GM23338 (cell line): Measurements from ENCODE around the gene MYO1G. TPM values are rescaled to one million over a fixed set of nuclear protein-coding genes. Genes with fewer than 3 reads are reported as not detected.

Experiments used
- ATAC-seq: fragments of 200-7000 bp; cut with Tn5 transposase; 3 replicates; pipeline ENCODE4 v1.9.1; 2020
- DNase-seq: peaks from one replicate; pipeline ENCODE4 v3.0.0-alpha.2; 2015; ENCODE audit warnings: low spot score
- H2AFZ ChIP-seq: fragments of 200-600 bp; sonication (generic); 2 replicates; pipeline ENCODE4 v1.8.0; 2016; ENCODE audit warnings: antibody characterized with exemption, mild to moderate bottlenecking, moderate library complexity
- H3F3A ChIP-seq: fragments of 200-600 bp; sonication (generic); replicated peaks from 2 replicates; pipeline ENCODE4 v1.8.0; 2017; ENCODE audit warnings: antibody characterized with exemption, mixed run types, low read depth
- H3K27ac ChIP-seq: fragments of 200-600 bp; sonication (generic); 2 replicates; pipeline ENCODE4 v1.6.1; 2016; ENCODE audit warnings: low read depth
- H3K27me3 ChIP-seq: fragments of 200-600 bp; sonication (generic); 2 replicates; pipeline ENCODE4 v1.8.0; 2016; ENCODE audit warnings: mild to moderate bottlenecking, mixed run types, moderate library complexity; ENCODE audit not compliant: insufficient read depth
- H3K36me3 ChIP-seq: fragments of 200-600 bp; sonication (generic); 2 replicates; pipeline ENCODE4 v1.8.0; 2016; ENCODE audit warnings: mild to moderate bottlenecking; ENCODE audit not compliant: insufficient read depth
- H3K4me1 ChIP-seq: fragments of 200-600 bp; sonication (generic); 2 replicates; pipeline ENCODE4 v1.8.0; 2016; ENCODE audit warnings: mild to moderate bottlenecking, moderate library complexity; ENCODE audit not compliant: insufficient read depth
- H3K4me2 ChIP-seq: fragments of 200-600 bp; sonication (generic); 2 replicates; pipeline ENCODE4 v1.7.1; 2017; ENCODE audit warnings: mixed run types
- H3K4me3 ChIP-seq: fragments of 200-600 bp; sonication (generic); 2 replicates; pipeline ENCODE4 v1.6.1; 2016; ENCODE audit warnings: mixed run types
- H3K79me2 ChIP-seq: fragments of 200-600 bp; sonication (generic); replicated peaks from 2 replicates; pipeline ENCODE4 v1.8.0; 2017; ENCODE audit warnings: mild to moderate bottlenecking; ENCODE audit not compliant: insufficient read depth
- H3K9me2 ChIP-seq: fragments of 200-600 bp; sonication (generic); 2 replicates; pipeline ENCODE4 v1.8.0; 2017; ENCODE audit not compliant: insufficient read depth
- H4K20me1 ChIP-seq: fragments of 200-600 bp; sonication (generic); replicated peaks from 2 replicates; pipeline ENCODE4 v1.8.0; 2017; ENCODE audit warnings: mild to moderate bottlenecking; ENCODE audit not compliant: insufficient read depth
- H3K27ac Mint-ChIP-seq: 2 replicates; pipeline ENCODE4 v1.8.0; 2020; ENCODE audit warnings: inconsistent platforms, mild to moderate bottlenecking, moderate library complexity, mixed read lengths
- H3K27me3 Mint-ChIP-seq: 3 replicates; pipeline ENCODE4 v1.8.0; 2022; ENCODE audit warnings: low read depth, mild to moderate bottlenecking, moderate library complexity, mixed read lengths, inconsistent platforms; ENCODE audit not compliant: insufficient read depth, poor library complexity
- H3K36me3 Mint-ChIP-seq: 3 replicates; pipeline ENCODE4 v1.8.0; 2021; ENCODE audit warnings: low read depth, mild to moderate bottlenecking, inconsistent platforms, moderate library complexity, mixed read lengths
- H3K4me1 Mint-ChIP-seq: 3 replicates; pipeline ENCODE4 v1.8.0; 2020; ENCODE audit warnings: mild to moderate bottlenecking, inconsistent platforms, mixed read lengths
- H3K4me3 Mint-ChIP-seq: 3 replicates; pipeline ENCODE4 v1.8.0; 2021; ENCODE audit warnings: moderate library complexity, mild to moderate bottlenecking, inconsistent platforms, mixed read lengths
- H3K9me3 Mint-ChIP-seq: 3 replicates; pipeline ENCODE4 v1.8.0; 2020; ENCODE audit warnings: moderate library complexity, mild to moderate bottlenecking, inconsistent platforms, mixed read lengths
- NANOG ChIP-seq: IDR thresholded peaks from 2 replicates; pipeline ENCODE4 v1.6.1; 2016; ENCODE audit warnings: antibody characterized with exemption, borderline replicate concordance
- ZNF462 ChIP-seq: fragments of 250-450 bp; sonication (Bioruptor Pico); IDR thresholded peaks from 2 replicates; pipeline ENCODE4 v1.5.0; 2020; ENCODE audit warnings: mild to moderate bottlenecking, moderate library complexity
- polyA plus RNA-seq: library from polyadenylated mRNA; unstranded; fragments of >200 nt; fragmentation: Nextera tagmentation; extraction: Ambion mirVana; gene quantifications from 2 replicates; pipeline ENCODE4 v1.2.1, GENCODE V29; 2016
- total RNA-seq: library from RNA; depleted of rRNA; stranded (reverse); fragments of >200 nt; shearing (Covaris generic); gene quantifications from 2 replicates; pipeline ENCODE4 v1.2.3, GENCODE V29; 2014
- TF ChIP-seq, protein P1 (sequence below), 2 experiments: fragments of 200-600 bp in 1 of 2; sonication (generic) in 1 of 2; conservative IDR thresholded peaks; 2 replicates each; pipeline versions ENCODE4 v1.5.1 to v1.6.1; 2016 to 2017; ENCODE audit warnings: antibody characterized with exemption in 2 of 2, low read depth in 2 of 2, mild to moderate bottlenecking in 2 of 2, moderate library complexity in 1 of 2

Gene MYO1G
- total and polyA plus RNA-seq, 2 experiments from 2014 or later, result 0.10 to 0.11 TPM

DNA sequence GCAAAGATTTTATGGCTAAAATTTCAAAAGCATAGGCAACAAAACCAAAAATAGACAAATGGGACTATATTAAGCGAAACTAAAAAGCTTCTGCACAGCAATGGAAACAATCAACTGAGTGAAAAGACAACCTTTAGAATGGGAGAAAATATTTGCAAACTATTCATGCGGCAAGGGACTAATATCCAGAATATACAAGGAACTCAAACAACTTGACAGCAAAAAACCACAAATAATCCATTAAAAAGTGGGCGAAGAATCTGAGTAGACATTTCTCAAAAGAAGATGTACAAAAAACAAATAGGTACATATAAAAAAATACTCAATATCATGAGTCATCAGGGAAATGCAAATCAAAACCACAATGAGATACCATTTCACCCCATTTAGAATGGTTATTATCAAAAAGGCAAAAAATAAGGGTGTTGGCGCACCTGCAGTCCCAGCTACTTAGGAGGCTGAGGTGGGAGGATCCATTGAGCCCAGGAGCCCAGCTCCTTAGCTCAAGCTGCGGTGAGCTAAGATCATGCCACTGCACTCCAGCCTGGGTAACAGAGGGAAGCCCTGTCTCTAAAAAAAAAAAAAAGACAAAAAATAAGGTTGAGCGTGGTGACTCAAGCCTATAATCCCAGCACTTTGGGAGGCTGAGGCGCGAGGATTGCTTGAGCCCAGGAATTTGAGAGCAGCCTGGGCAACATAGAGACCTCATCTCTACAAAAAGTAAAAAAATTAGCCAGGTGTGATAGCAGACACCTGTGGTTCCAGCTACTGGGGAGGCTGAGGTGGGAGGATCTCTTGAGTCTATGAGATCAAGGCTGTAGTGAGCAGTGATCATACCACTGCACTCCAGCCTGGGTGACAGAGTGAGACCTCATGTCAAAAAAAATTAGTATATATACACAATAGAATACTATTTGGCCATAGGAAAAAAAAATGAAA lies 17.0 kb upstream of the MYO1G start (continued):
- TF ChIP-seq ZNF462 (CRISPR knock-in tag), result no peak

DNA sequence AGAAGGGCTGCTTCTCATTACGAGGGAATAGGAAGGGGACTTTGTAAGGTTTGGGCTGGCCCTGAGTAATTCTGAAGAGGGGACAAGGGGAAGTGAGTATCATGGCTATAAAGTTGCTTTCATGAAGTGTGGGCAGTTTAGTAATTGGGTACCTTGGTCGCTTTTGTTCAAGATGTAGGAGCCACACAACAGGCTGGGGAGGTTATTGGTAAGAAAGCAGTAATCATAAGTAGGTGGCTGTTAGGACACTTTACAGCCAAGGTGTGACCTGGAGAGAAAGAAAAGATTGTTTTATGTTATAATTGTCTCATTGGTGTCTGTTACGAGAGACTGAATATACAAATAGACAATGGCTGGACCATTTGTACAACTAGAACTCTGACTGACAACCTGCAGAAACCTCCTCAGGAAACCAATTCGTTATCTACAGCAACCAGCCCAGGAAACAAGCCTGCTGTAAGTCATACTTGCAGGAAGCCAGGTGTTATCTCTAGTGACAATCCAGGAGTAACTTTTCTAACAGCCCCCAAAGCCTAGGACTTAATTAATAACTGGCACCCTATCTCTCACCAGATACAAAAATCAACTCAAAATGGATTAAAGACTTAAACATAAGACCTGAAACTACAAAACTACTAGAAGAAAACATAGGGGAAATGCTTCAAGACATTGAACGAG lies 16.2 kb upstream of the MYO1G start:
- H3K27me3 Mint-ChIP-seq, result peaks cover 11% of the 10 kb centered on the region
- Histone ChIP-seq H3F3A (no peaks in the 10 kb centered on the region), H3K4me3 (no peak overlapping the region), H3K36me3 (no peaks in the 10 kb centered on the region), H3K4me2 (no peak overlapping the region), H3K4me1 (0 out of 2 replicates have a peak, but pooled peaks cover 4% of the 10 kb centered on the region), H2AFZ (no peak overlapping the region), H4K20me1 (no peaks in the 10 kb centered on the region), H3K9me2 (no peaks in the 10 kb centered on the region), H3K27ac (no peak overlapping the region), H3K27me3 (no peaks in the 10 kb centered on the region), H3K79me2 (no peaks in the 10 kb centered on the region)
- ATAC-seq (no peak), DNase-seq (no peak)
- no peaks in the 10 kb centered on the region for H3K9me3 Mint-ChIP-seq
- H3K36me3 Mint-ChIP-seq, result peaks cover 11% of the 10 kb centered on the region; the same call in 1 of the 3 replicates
- no peak overlapping the region for H3K27ac Mint-ChIP-seq
- no peak overlapping the region for H3K4me3 Mint-ChIP-seq
- peaks cover 7% of the 10 kb centered on the region; the same call in 1 of the 3 replicates for H3K4me1 Mint-ChIP-seq
- TF ChIP-seq ZNF462 (CRISPR knock-in tag) (no peak), NANOG (no peak)
- TF ChIP-seq, protein P1, sequence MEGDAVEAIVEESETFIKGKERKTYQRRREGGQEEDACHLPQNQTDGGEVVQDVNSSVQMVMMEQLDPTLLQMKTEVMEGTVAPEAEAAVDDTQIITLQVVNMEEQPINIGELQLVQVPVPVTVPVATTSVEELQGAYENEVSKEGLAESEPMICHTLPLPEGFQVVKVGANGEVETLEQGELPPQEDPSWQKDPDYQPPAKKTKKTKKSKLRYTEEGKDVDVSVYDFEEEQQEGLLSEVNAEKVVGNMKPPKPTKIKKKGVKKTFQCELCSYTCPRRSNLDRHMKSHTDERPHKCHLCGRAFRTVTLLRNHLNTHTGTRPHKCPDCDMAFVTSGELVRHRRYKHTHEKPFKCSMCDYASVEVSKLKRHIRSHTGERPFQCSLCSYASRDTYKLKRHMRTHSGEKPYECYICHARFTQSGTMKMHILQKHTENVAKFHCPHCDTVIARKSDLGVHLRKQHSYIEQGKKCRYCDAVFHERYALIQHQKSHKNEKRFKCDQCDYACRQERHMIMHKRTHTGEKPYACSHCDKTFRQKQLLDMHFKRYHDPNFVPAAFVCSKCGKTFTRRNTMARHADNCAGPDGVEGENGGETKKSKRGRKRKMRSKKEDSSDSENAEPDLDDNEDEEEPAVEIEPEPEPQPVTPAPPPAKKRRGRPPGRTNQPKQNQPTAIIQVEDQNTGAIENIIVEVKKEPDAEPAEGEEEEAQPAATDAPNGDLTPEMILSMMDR (conservative IDR thresholded peaks at IDR 0.05; ENCODE audit: low read depth in 2 of 2), result no peak
